Right ventricle myocardium superior (tissue), 1 donor: Measurements from ENCODE around the gene KATNB1. TPM values are rescaled to one million over a fixed set of nuclear protein-coding genes. Genes with fewer than 3 reads are reported as not detected.
"Not testable (repeated sequence)": the region's sequence is repeated elsewhere in the genome, so short reads cannot be mapped to it uniquely, and the experiment has no call there.

Experiments
- ATAC-seq: fragments of 200-7000 bp; cut with Tn5 transposase; one replicate; pipeline ENCODE4 v1.9.1; 2020; ENCODE audit warnings: mild to moderate bottlenecking; ENCODE audit not compliant: poor library complexity
- DNase-seq: peaks from one replicate; pipeline ENCODE4 v3.0.0-alpha.2; 2020
- intact Hi-C: fragments of 100-400 bp; cut with DNase I; formaldehyde crosslinking; loops from one replicate; pipeline ENCODE4 v1.11.2; 2022
- total RNA-seq: library from RNA; stranded (reverse); fragmentation: NEBNext Ultra II Directional; extraction: Animal tissue kit (Norgen Biotek cat#: 25700); gene quantifications from one replicate; pipeline ENCODE4 v1.2.1, GENCODE V29; 2021
- donor health status: DM: no; HTN: yes; CAD: no; lungs with severe emphysema.

Gene KATNB1
- total RNA-seq, 1 donor from 2014 or later = 9.4 TPM

GRCh38 chr16:57721356-57722209 lies 14.0 kb upstream of the KATNB1 start:
- intact Hi-C loops = loop anchor here (5.0 to 10.0 kb wide), 2 partner anchors 117 to 144 kb away; no protein-coding TSS in a partner anchor

DNA sequence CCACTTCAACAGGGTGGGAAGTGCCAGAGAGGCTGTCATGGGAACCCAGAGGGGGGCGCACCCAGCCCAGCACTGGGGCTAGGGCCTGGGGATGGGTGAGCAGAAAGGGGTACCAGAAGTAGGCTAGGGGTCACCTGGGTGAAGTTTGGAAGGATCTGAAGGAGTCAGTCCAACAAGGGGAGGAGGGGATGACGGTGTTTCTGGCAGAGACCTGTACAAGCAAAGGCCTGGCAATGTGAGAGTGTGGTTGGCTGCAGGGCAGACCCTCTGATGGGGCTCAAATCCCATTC lies 13.4 kb upstream of the KATNB1 start:
- no peak for DNase-seq
- intact Hi-C loops = loop anchor here (5.0 to 10.0 kb wide), 2 partner anchors 117 to 145 kb away; no protein-coding TSS in a partner anchor
- ATAC-seq = no peak

More at GRCh38 chr16:57721356-57722209, 14.0 kb upstream of the KATNB1 start:
- no peak for DNase-seq
- no peak for ATAC-seq

DNA sequence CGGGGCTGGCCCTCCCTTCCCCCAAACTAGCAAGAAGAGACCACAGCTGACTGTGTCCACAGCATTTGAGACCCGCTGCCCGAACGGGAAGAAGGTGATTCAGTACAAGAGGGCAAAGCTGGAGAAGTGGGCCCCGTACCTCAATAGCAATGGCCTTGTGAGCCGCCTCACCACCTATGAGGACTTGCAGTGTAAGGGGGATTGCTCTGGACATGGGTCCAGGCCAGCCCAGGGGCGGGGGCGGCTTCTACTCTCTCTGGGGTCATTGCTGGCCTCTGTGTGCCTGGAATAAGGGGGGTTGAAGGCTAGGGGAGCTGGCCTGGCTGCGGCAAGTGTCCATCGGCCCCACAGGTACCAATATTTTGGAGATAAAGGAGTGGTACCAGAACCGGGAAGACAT lies 12.9 kb upstream of the KATNB1 start:
- intact Hi-C loops = loop anchor here (5.0 to 10.0 kb wide), 2 partner anchors 118 to 145 kb away; no protein-coding TSS in a partner anchor
- DNase-seq (no peak), ATAC-seq (no peak)

- no peak for DNase-seq
- intact Hi-C loops = loop anchor here (5.0 to 10.0 kb wide), 2 partner anchors 118 to 146 kb away; no protein-coding TSS in a partner anchor
- no peak for ATAC-seq
Observed at GRCh38 chr16:57723170-57723569, 12.4 kb upstream of the KATNB1 start.

- DNase-seq (no peak), ATAC-seq (no peak)
- intact Hi-C loops = loop anchor here (5.0 to 10.0 kb wide), 2 partner anchors 120 to 147 kb away; no protein-coding TSS in a partner anchor
Observed at GRCh38 chr16:57724531-57724930, 11.0 kb upstream of the KATNB1 start.

GRCh38 chr16:57725151-57725550 lies 10.4 kb upstream of the KATNB1 start:
- DNase-seq (no peak), ATAC-seq (no peak)
- intact Hi-C loops = loop anchor here (10.0 kb wide), 1 partner anchor 120 kb away; no protein-coding TSS in a partner anchor

GRCh38 chr16:57725554-57725953 lies 10.0 kb upstream of the KATNB1 start:
- no peak for DNase-seq
- intact Hi-C loops = loop anchor here (10.0 kb wide), 1 partner anchor 121 kb away; no protein-coding TSS in a partner anchor

GRCh38 chr16:57725976-57726375 lies 9.6 kb upstream of the KATNB1 start:
- intact Hi-C loops = loop anchor here (10.0 kb wide), 1 partner anchor 121 kb away; no protein-coding TSS in a partner anchor
- DNase-seq = no peak
- ATAC-seq = no peak

More at GRCh38 chr16:57725554-57725953, 10.0 kb upstream of the KATNB1 start:
- ATAC-seq = no peak

DNA sequence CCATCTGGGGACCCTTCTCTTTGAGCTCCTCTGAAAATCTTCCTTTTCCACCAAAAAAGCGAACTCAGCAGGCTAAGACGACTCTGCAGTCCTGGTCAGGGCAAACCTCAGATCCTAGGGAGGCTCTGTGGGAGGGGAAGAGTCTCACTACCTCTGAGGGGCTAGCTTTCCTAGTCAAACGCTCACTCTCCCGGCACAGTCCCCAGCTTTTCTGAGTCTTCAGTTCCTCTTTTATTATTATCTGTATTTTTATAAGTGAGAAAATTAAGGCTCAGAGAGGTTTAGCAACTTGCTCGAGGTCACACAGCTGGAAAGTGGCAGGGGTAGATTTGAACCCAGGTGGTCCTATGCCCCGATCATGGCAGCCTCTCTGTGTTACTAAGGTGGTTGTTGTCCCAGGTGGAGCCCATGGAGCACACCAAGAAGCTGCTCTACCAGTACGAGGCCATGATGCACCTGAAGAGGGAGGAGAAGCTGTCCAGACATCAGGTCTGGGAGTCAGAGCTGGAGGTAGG lies 9.1 kb upstream of the KATNB1 start:
- no peak for DNase-seq
- intact Hi-C loops = loop anchor here (10.0 kb wide), 1 partner anchor 122 kb away; no protein-coding TSS in a partner anchor

DNA sequence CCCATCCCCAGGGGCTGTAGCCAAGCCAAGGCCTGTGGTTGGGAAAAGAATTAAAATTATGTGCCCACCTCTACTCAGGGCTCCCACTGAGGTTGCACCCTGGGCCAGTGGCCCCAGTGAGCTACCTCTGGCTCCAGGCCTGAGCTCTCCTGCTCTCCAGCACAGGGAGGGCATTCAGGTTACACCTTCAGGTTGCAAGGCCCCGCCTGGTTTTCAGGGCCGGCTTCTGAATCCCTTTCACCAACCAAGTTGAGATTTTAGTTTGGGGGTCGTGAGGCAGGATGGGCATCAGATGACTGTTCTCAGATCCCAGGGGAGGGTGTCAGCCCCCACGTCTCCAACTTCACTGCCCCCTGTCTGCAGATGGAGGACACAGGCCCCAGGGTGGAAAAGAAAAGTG lies 8.0 kb upstream of the KATNB1 start:
- intact Hi-C loops = loop anchor here (10.0 kb wide), 1 partner anchor 123 kb away; no protein-coding TSS in a partner anchor
- ATAC-seq = no peak
- no peak for DNase-seq

More for the DNA sequence above, 9.1 kb upstream of the KATNB1 start:
- no peak for ATAC-seq

GRCh38 chr16:57728336-57729181 lies 7.0 kb upstream of the KATNB1 start:
- intact Hi-C loops = loop anchor here (10.0 kb wide), 1 partner anchor 124 kb away; no protein-coding TSS in a partner anchor
- no peak for ATAC-seq

DNA sequence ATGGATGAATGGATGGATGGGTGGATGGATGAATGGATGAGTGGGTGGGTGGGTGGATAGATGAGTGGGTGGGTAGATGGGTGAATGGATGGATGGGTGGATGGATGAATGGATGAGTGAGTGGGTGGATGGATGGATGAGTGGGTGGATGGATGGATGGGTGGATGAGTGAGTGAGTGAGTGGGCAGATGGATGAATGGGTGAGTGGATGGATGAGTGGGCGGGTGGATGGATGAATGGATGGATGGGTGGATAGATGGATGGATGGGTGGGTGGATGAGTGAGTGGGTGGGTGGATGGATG lies 6.4 kb upstream of the KATNB1 start:
- no peak for DNase-seq
- no peak for ATAC-seq
- intact Hi-C loops = loop anchor here (10.0 kb wide), 1 partner anchor 124 kb away; no protein-coding TSS in a partner anchor

More at GRCh38 chr16:57728336-57729181, 7.0 kb upstream of the KATNB1 start:
- no peak for DNase-seq

GRCh38 chr16:57729852-57730251 lies 5.7 kb upstream of the KATNB1 start:
- not testable (repeated sequence) for ATAC-seq, DNase-seq
- intact Hi-C loops = loop anchor here (10.0 kb wide), 1 partner anchor 125 kb away; no protein-coding TSS in a partner anchor

- intact Hi-C loops = no loop called here
- ATAC-seq (no peak), DNase-seq (no peak)
Observed at GRCh38 chr16:57730771-57731730, 4.5 kb upstream of the KATNB1 start.

- no peak for DNase-seq
- intact Hi-C loops = no loop called here
- no peak for ATAC-seq
Observed at GRCh38 chr16:57732037-57732436, 3.5 kb upstream of the KATNB1 start.

- no peak for ATAC-seq
- no peak for DNase-seq
- intact Hi-C loops = no loop called here
Observed at GRCh38 chr16:57732714-57733113, 2.9 kb upstream of the KATNB1 start.

DNA sequence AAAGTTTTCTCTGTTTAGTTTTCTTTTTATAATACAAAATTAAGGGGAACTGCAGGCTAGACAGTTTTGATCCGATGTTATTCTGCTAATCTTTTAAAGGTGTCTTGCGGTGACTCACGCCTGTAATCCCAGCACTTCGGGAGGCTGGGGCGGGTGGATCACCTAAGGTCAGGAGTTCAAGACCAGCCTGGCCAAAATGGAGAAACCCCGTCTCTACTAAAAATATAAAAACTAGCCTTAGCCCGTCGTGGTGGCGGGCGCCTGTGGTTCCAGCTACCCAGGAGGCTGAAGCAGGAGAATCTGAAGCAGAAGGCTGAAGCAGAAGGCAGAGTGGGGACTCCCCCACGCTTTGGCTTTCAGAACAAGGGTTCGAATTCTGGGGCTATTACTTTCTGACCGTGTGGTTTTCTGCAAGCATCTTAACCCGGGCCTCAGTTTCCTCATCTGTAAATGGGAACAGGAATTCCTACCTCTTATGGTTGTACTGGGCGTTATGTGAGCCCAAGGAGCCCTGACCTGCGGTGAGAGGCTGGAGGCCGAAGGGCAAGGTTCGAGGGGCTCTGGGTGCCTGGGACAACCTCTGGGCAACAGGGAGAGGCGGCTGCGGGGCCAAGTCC lies 1.2 kb upstream of the KATNB1 start:
- ATAC-seq (no peak), DNase-seq (no peak)
- intact Hi-C loops = no loop called here
